ENCODE measurements around the gene ANKH.

The ANKH gene

GRCh38 chr5:14673443-14673842 lies 198.1 kb downstream of the ANKH start:
- no peak for TF ChIP-seq CTCF (IDR thresholded peaks at IDR 0.05)
- DNase-seq (ENCODE audit: low spot score), result no peak
- no peak overlapping the region for H3K4me3 ChIP-seq
- no peak overlapping the region for H3K27ac ChIP-seq

- no peak for DNase-seq (ENCODE audit: low spot score)
- TF ChIP-seq CTCF (IDR thresholded peaks at IDR 0.05), result no peak
- H3K27ac ChIP-seq, result no peak overlapping the region
- H3K4me3 ChIP-seq, result no peak overlapping the region
Observed at GRCh38 chr5:14672484-14673394, 198.8 kb downstream of the ANKH start.

GRCh38 chr5:14672082-14672481 lies 199.5 kb downstream of the ANKH start:
- H3K27ac ChIP-seq, result no peak overlapping the region
- no peak overlapping the region for H3K4me3 ChIP-seq
- DNase-seq (ENCODE audit: low spot score), result no peak
- no peak for TF ChIP-seq CTCF (IDR thresholded peaks at IDR 0.05)

GRCh38 chr5:14671414-14671813 lies 200.2 kb downstream of the ANKH start:
- no peak for DNase-seq (ENCODE audit: low spot score)
- Histone ChIP-seq H3K27ac (no peak overlapping the region), H3K4me3 (no peak overlapping the region)
- TF ChIP-seq CTCF (IDR thresholded peaks at IDR 0.05), result no peak

- TF ChIP-seq CTCF (IDR thresholded peaks at IDR 0.05), result no peak
- DNase-seq (ENCODE audit: low spot score), result no peak
- Histone ChIP-seq H3K4me3 (no peak overlapping the region), H3K27ac (no peak overlapping the region)
Observed at GRCh38 chr5:14669975-14670374, 201.6 kb downstream of the ANKH start.

GRCh38 chr5:14669415-14669814 lies 202.2 kb downstream of the ANKH start:
- Histone ChIP-seq H3K27ac (no peak overlapping the region), H3K4me3 (no peak overlapping the region)
- no peak for TF ChIP-seq CTCF (IDR thresholded peaks at IDR 0.05)
- DNase-seq (ENCODE audit: low spot score), result no peak

GRCh38 chr5:14668181-14668591 lies 203.4 kb downstream of the ANKH start:
- Histone ChIP-seq H3K4me3 (no peak overlapping the region), H3K27ac (no peak overlapping the region)
- no peak for DNase-seq (ENCODE audit: low spot score)
- TF ChIP-seq CTCF (IDR thresholded peaks at IDR 0.05), result no peak
